CD8-positive, alpha-beta memory T cell (primary cell): Measurements from ENCODE around the gene TRAF3IP1. TPM values are rescaled to one million over a fixed set of nuclear protein-coding genes. Genes with fewer than 3 reads are reported as not detected.

Experiments used
- CTCF ChIA-PET: fragments of 350-600 bp; sonication (Branson Sonifier 250); formaldehyde crosslinking; loops from one replicate; lab custom pipeline; 2021; ENCODE audit warnings: antibody characterized with exemption; lab: Charles Lee
- POLR2A ChIA-PET: fragments of 350-600 bp; sonication (Branson Sonifier 250); formaldehyde crosslinking; loops from one replicate; lab custom pipeline; 2021; ENCODE audit warnings: antibody characterized with exemption; lab: Charles Lee
- DNase-seq, 5 donors: peaks; one replicate each; pipeline versions ENCODE4 v3.0.0 to v3.0.0-alpha.2; 2020 to 2022; ENCODE audit warnings: mixed read lengths in 1 of 5
- H3K27ac ChIP-seq: one replicate; pipeline ENCODE4 v1.7.0; 2013; ENCODE audit warnings: low read depth, mild to moderate bottlenecking, low read length, moderate library complexity
- H3K27me3 ChIP-seq: 2 replicates; pipeline ENCODE4 v1.7.0; 2013; ENCODE audit warnings: low read length, mild to moderate bottlenecking; ENCODE audit not compliant: insufficient read depth, poor library complexity, severe bottlenecking
- H3K36me3 ChIP-seq: 2 replicates; pipeline ENCODE4 v1.7.0; 2013; ENCODE audit warnings: mild to moderate bottlenecking, low read length, moderate library complexity; ENCODE audit not compliant: insufficient read depth
- H3K4me1 ChIP-seq: 2 replicates; pipeline ENCODE4 v1.7.0; 2013; ENCODE audit warnings: mild to moderate bottlenecking, low read length, moderate library complexity; ENCODE audit not compliant: insufficient read depth
- H3K4me3 ChIP-seq: 2 replicates; pipeline ENCODE4 v1.7.0; 2013; ENCODE audit warnings: mild to moderate bottlenecking, low read length
- H3K9me3 ChIP-seq: 2 replicates; pipeline ENCODE4 v1.7.0; 2013; ENCODE audit warnings: mild to moderate bottlenecking, low read length
- H3K27ac Mint-ChIP-seq, 8 donors: one replicate each; pipeline ENCODE4 v1.8.0; 2020 to 2021; ENCODE audit warnings: mixed read lengths in 8 of 8, mild to moderate bottlenecking in 6 of 8, inconsistent platforms in 3 of 8, moderate library complexity in 3 of 8
- H3K27me3 Mint-ChIP-seq, 2 donors: one replicate each; pipeline ENCODE4 v1.8.0; 2020 to 2021; ENCODE audit warnings: mixed read lengths in 2 of 2, mild to moderate bottlenecking in 1 of 2, moderate library complexity in 1 of 2
- H3K36me3 Mint-ChIP-seq, 3 donors: one replicate each; pipeline ENCODE4 v1.8.0; 2020 to 2021; ENCODE audit warnings: mixed read lengths in 3 of 3, inconsistent platforms in 1 of 3, mild to moderate bottlenecking in 1 of 3
- H3K4me1 Mint-ChIP-seq, 3 donors: one replicate each; pipeline ENCODE4 v1.8.0; 2020 to 2021; ENCODE audit warnings: mixed read lengths in 3 of 3, inconsistent platforms in 1 of 3, mild to moderate bottlenecking in 1 of 3
- H3K4me3 Mint-ChIP-seq, 7 donors: one replicate each; pipeline ENCODE4 v1.8.0; 2020 to 2021; ENCODE audit warnings: mixed read lengths in 7 of 7, mild to moderate bottlenecking in 6 of 7, moderate library complexity in 4 of 7, inconsistent platforms in 2 of 7
- H3K9me3 Mint-ChIP-seq, 5 donors: one replicate each; pipeline ENCODE4 v1.8.0; 2020 to 2022; ENCODE audit warnings: mixed read lengths in 5 of 5, mild to moderate bottlenecking in 3 of 5, moderate library complexity in 2 of 5, inconsistent platforms in 1 of 5
- polyA plus RNA-seq: library from polyadenylated mRNA; unstranded; fragments of 300-500 nt; fragmentation: Illumina TruSeq; gene quantifications from one replicate; pipeline ENCODE4 v1.2.3, GENCODE V29; 2021
- total RNA-seq, 2 experiments: library from RNA; stranded (reverse); gene quantifications; one replicate each; pipeline ENCODE4 v1.2.3, GENCODE V29; 2021

The TRAF3IP1 gene
- total and polyA plus RNA-seq, 3 experiments from 2014 or later = 10.2 to 15.9 (median 14.7) TPM

DNA sequence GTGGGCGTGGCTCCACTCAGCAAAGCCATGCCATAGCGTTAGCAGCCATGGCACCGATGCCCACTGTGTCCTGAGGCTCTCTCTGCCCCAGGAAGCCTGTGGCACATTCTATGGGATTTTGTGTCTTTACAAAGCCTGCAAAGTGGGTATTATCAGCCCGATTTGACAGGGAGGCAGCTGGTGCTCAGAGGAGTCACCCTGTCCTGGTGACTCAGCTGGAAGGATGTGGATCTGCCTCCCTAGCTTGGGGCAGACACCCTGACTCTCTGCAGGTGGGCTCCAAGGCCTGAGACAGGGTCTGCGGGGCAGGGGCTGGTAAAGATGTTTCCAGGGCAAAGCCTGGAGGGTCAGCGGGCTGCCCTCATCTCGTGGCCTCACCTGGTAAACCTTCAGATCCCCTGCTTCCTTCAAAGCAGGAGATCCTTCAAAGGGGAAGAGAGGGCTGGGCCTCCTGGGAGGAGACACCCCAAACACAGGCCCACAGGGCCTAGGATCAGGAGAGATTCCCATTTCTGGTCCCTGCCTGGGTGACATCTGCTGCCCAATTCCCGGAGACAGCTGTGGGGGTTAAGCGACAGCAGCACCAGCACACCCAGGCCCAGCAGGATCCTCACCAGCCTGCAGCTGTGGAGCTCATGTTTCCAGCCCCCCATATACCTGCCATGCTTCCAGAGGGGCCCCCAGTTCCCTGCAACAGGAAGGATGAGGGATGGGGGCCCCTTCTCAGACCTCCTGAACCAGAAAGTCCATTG is 103.4 kb downstream of the TRAF3IP1 start:
- POLR2A ChIA-PET = no interaction called here
- Mint-ChIP-seq H3K9me3 (no peaks in the 10 kb centered on the region), H3K27me3 (no peaks in the 10 kb centered on the region), H3K4me1 (peaks cover 22 to 29% (median 27%) of the 10 kb centered on the region in 3 donors), H3K27ac (peak overlapping the region in 4 of 8 donors; percentile 6 to 75 (median 56)), H3K36me3 (peaks cover 0 to 12% (median 0%) of the 10 kb centered on the region in 3 donors), H3K4me3 (peak overlapping the region in 2 of 7 donors; percentile 72 to 83)
- no peak for DNase-seq
- Histone ChIP-seq H3K4me1 (peaks cover 23% of the 10 kb centered on the region), H3K9me3 (no peaks in the 10 kb centered on the region), H3K27ac (no peak overlapping the region), H3K4me3 (no peak overlapping the region), H3K27me3 (no peaks in the 10 kb centered on the region), H3K36me3 (no peaks in the 10 kb centered on the region)
- CTCF ChIA-PET = no interaction called here

DNA sequence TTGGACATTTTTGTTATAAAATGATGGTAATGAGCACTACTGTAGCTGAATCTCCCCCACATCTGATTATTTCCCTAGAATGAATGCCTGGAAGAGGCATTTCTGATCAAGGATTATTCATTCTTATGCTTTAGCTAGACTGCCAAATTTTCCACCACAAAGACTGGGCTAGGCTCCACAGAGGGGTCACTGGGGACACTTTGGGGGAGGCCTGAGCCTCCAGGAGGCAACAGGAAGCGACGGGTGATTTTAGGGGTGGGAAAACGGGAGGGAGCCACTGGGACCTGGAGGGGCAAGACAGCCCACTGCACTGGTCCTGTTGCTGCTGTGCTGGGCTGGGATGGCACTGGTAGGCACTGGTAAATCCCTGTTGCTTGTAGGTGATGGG is 104.0 kb downstream of the TRAF3IP1 start:
- Mint-ChIP-seq H3K4me3 (peak overlapping the region in 6 of 7 donors; percentile 34 to 83 (median 66)), H3K36me3 (peaks cover 0 to 14% (median 0%) of the 10 kb centered on the region in 3 donors), H3K27me3 (no peaks in the 10 kb centered on the region), H3K27ac (peak overlapping the region in 7 of 8 donors; percentile 48 to 92 (median 75)), H3K4me1 (peaks cover 26 to 35% (median 32%) of the 10 kb centered on the region in 3 donors), H3K9me3 (no peaks in the 10 kb centered on the region)
- H3K27me3 ChIP-seq = no peaks in the 10 kb centered on the region
- H3K4me3 ChIP-seq = no peak overlapping the region
- no peaks in the 10 kb centered on the region for H3K9me3 ChIP-seq
- no peak for DNase-seq
- H3K36me3 ChIP-seq = no peaks in the 10 kb centered on the region
- H3K27ac ChIP-seq = no peak overlapping the region
- POLR2A ChIA-PET = no interaction called here
- H3K4me1 ChIP-seq = peaks cover 29% of the 10 kb centered on the region
- CTCF ChIA-PET = no interaction called here

DNA sequence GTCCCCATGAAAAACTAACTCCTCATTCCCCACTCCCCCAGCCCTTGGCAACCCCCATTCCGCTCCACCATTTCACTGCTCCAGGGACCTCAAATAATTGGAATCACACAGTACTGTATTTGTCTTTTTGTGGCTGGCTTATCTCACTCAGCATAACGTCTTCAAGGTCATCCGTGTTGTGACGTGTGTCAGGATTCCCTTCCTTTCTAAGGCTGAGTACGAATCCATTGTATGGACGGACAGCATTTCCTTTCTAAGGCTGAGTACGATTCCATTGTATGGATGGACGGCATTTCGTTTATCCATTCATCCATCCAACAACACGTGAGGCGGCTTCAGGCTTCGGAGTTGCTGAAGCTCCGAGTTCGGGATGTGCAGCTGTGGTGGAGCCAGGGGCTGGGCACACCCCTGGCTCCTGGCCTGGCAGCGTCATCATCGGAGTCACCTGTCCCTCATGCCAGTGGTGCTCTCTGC is 105.2 kb downstream of the TRAF3IP1 start:
- H3K4me3 Mint-ChIP-seq = peak overlapping the region; percentile 41 to 95 (median 70)
- POLR2A ChIA-PET = no interaction called here

DNA sequence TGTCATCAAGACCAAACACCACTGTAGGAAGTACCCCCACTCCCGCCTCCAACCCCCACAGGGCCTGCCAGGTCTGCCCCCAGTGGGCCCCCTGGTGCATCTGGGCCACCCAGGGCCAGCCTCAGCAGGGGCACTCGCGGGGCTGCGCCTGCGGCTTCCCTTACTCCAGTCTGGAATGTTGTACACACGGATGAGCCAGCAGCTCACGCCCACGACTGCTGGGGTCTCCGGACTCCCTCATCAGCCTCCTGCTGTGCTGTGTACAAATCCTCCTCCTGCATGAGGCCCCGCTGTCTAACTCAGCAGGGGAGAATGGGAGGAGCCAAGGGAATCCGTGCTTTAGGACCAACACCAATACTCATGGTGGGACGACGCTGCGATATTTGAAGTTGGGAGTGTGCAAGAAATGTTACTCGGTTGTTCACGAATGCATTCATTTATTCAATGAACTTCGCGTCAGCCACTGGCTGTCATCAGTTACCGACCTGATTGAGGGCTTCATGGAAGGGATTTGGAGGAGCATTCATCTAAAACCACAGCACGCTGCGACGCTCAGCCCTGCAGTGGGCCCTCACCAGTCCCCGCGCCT is 105.8 kb downstream of the TRAF3IP1 start:
- peak overlapping the region; percentile 91 for H3K4me3 ChIP-seq
- ChIA-PET POLR2A (no interaction called here), CTCF (no interaction called here)
- peak overlapping the region; percentile 90 to 97 (median 94) for H3K27ac Mint-ChIP-seq
- no peaks in the 10 kb centered on the region for H3K9me3 ChIP-seq
- H3K4me1 Mint-ChIP-seq = peaks cover 39 to 50% (median 49%) of the 10 kb centered on the region in 3 donors
- no peaks in the 10 kb centered on the region for H3K27me3 Mint-ChIP-seq
- DNase-seq = no peak
- peak overlapping the region; percentile 92 for H3K27ac ChIP-seq
- H3K4me1 ChIP-seq = peaks cover 31% of the 10 kb centered on the region
- no peaks in the 10 kb centered on the region for H3K27me3 ChIP-seq
- peak overlapping the region; percentile 86 to 95 (median 91) for H3K4me3 Mint-ChIP-seq
- H3K36me3 ChIP-seq = peaks cover 5% of the 10 kb centered on the region
- no peaks in the 10 kb centered on the region for H3K9me3 Mint-ChIP-seq
- peaks cover 4 to 26% (median 9%) of the 10 kb centered on the region in 3 donors for H3K36me3 Mint-ChIP-seq

More for the DNA sequence above, 105.2 kb downstream of the TRAF3IP1 start:
- Mint-ChIP-seq H3K9me3 (no peaks in the 10 kb centered on the region), H3K27ac (peak overlapping the region in 6 of 8 donors; percentile 48 to 95 (median 64)), H3K4me1 (peaks cover 34 to 46% (median 43%) of the 10 kb centered on the region in 3 donors), H3K27me3 (no peaks in the 10 kb centered on the region), H3K36me3 (peaks cover 4 to 21% (median 7%) of the 10 kb centered on the region in 3 donors)
- H3K4me3 ChIP-seq = no peak overlapping the region
- H3K4me1 ChIP-seq = peaks cover 31% of the 10 kb centered on the region
- no peaks in the 10 kb centered on the region for H3K27me3 ChIP-seq
- DNase-seq = no peak
- CTCF ChIA-PET = no interaction called here
- H3K27ac ChIP-seq = peak overlapping the region; percentile 92
- H3K9me3 ChIP-seq = no peaks in the 10 kb centered on the region
- H3K36me3 ChIP-seq = peaks cover 4% of the 10 kb centered on the region

DNA sequence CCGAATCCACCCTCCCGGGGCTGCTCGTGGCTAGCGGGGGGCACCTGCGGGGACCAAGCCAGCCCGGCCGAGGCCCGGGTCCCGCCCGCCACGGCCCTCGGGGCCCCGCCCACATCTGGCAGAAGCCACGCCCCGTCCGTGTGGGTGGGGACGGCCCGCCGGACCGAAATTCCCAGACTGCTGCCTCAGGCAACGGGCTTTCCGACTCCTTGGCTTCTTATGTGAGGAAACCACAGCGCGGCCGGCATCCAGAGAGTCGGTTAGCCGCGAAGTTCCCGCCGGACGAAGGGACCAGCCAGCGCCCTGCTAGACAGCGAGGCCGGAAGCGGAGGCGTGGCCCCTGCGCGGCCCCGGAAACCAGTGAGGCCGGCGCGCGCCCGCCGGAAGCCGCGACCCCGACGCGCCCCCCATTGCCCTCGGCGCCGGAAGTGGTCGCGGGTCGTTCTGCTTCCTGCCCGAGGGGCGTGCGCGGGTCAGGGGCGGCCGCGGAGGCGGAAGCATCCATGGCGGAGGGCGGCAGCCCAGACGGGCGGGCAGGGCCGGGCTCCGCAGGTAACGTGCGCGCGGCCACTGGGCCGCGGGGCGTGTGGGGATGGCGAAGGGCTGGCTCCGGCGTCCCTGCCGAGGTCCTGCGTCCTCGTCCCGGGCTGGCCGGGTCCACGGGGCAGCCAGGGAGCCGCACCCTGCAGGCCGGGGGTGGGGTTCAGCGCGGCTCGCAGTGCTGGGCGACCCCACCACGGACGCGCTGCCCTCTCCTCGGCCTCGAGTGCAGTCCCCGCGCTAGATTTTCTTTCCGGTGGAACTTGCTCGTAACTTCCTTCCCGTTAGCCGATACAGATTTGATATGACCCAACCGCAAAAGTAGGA is 106.5 kb downstream of the TRAF3IP1 start, which contains the start of gene ASB1:
Gene ASB1 (plus strand): TSS at position 360 of the 867 bp plus-strand sequence. CDS start 144 bp downstream, at position 504.
- ChIA-PET POLR2A (no interaction called here), CTCF (no interaction called here)
- peaks cover 4 to 34% (median 9%) of the 10 kb centered on the region in 3 donors for H3K36me3 Mint-ChIP-seq
- peaks cover 5% of the 10 kb centered on the region for H3K36me3 ChIP-seq
- DNase-seq = peak; percentile 72 to 89 (median 84)
- H3K27ac Mint-ChIP-seq = peak within 1 kb of the TSS; percentile 90 to 97 (median 95)
- H3K27me3 Mint-ChIP-seq = no peaks in the 10 kb centered on the region
- peaks cover 31% of the 10 kb centered on the region for H3K4me1 ChIP-seq
- H3K4me1 Mint-ChIP-seq = peaks cover 45 to 57% (median 56%) of the 10 kb centered on the region in 3 donors
- H3K4me3 ChIP-seq = peak within 1 kb of the TSS; percentile 91
- H3K9me3 ChIP-seq = no peaks in the 10 kb centered on the region
- H3K27ac ChIP-seq = peak within 1 kb of the TSS; percentile 92
- H3K27me3 ChIP-seq = no peaks in the 10 kb centered on the region
- no peaks in the 10 kb centered on the region for H3K9me3 Mint-ChIP-seq
- peak within 1 kb of the TSS; percentile 91 to 95 (median 93) for H3K4me3 Mint-ChIP-seq

DNA sequence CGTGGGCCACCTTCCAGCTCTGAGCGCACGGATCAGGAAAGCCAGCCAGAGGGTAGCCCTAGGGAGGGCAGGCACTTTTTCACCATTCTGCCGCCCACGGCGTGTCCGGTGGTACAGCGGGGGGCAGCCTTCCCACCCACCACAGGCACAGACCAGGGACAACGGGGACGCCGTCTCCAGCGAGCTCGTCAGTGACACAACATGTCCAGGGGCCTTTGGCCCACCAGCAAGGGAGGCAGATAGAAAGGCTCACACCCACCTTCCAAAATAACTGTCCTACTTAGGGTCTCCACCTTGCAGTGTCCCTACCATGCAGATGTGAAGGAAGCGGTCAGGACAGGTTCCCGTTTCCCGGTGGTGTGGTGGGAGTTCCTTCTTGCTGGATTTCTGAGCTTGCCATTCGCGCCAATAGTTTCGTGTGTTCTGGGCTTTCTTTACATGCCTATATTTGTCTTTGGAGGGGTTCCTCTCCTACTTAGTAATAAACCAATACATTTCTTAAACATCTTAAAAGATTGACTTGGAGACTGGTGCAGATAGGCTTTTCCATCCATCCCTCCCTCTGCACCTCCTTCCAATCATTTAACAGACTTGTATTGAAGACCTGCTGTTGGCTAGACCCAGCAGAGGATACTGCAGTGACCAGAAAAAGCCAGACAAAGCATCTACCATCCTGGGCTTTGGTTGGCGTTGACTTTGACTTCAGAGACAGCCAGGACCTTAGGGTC is 107.3 kb downstream of the TRAF3IP1 start:
- Histone ChIP-seq H3K9me3 (no peaks in the 10 kb centered on the region), H3K27ac (peak overlapping the region; percentile 92), H3K36me3 (peaks cover 5% of the 10 kb centered on the region), H3K4me1 (peaks cover 31% of the 10 kb centered on the region), H3K4me3 (peak overlapping the region; percentile 91), H3K27me3 (no peaks in the 10 kb centered on the region)
- no peaks in the 10 kb centered on the region for H3K9me3 Mint-ChIP-seq
- ChIA-PET CTCF (no interaction called here), POLR2A (no interaction called here)
- H3K27me3 Mint-ChIP-seq = no peaks in the 10 kb centered on the region
- no peak for DNase-seq
- H3K4me3 Mint-ChIP-seq = peak overlapping the region; percentile 91 to 95 (median 93)
- peaks cover 51 to 64% (median 63%) of the 10 kb centered on the region in 3 donors for H3K4me1 Mint-ChIP-seq
- H3K27ac Mint-ChIP-seq = peak overlapping the region; percentile 74 to 95 (median 94)
- peaks cover 4 to 39% (median 9%) of the 10 kb centered on the region in 3 donors for H3K36me3 Mint-ChIP-seq

DNA sequence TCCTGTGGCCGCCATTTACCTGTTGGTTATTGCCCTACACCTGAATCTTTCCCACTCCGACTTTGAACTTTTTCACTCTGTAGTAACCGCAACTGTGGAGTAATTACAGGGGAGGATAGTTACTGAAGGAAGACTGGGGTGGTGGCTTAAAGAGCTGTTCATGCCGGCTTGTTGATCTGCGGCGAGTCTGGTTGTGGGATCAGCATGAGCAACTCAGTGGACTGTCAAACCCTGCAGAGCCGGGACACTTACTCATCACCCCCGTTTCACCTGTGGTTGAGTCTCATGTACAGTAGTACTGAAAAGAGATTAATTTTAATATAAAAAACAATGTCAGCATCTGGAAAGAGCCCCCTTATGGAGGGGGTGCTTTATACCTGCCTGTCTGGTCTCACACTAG is 108.5 kb downstream of the TRAF3IP1 start:
- ChIA-PET POLR2A (no interaction called here), CTCF (no interaction called here)
- Mint-ChIP-seq H3K4me3 (peak overlapping the region; percentile 37 to 95 (median 60)), H3K36me3 (peaks cover 4 to 50% (median 9%) of the 10 kb centered on the region in 3 donors), H3K4me1 (peaks cover 56 to 73% (median 70%) of the 10 kb centered on the region in 3 donors), H3K27ac (peak overlapping the region in 6 of 8 donors; percentile 14 to 95 (median 94)), H3K9me3 (no peaks in the 10 kb centered on the region), H3K27me3 (peaks cover 0 to 2% of the 10 kb centered on the region in 2 donors)
- DNase-seq = no peak
- H3K4me3 ChIP-seq = no peak overlapping the region
- no peaks in the 10 kb centered on the region for H3K9me3 ChIP-seq
- peaks cover 31% of the 10 kb centered on the region for H3K4me1 ChIP-seq
- no peaks in the 10 kb centered on the region for H3K27me3 ChIP-seq
- H3K36me3 ChIP-seq = peaks cover 14% of the 10 kb centered on the region
- no peak overlapping the region for H3K27ac ChIP-seq
